HG03060 (cell line): ENCODE results near the gene HELZ.
"Not testable (repeated sequence)": the region's sequence is repeated elsewhere in the genome, so short reads cannot be mapped to it uniquely, and the experiment has no call there.

Experiments used
- ATAC-seq: cut with Tn5 transposase; IDR thresholded peaks from one replicate; pipeline ENCODE4 v1.9.1; 2021; ENCODE audit warnings: low read depth, moderate number of reproducible peaks; ENCODE audit not compliant: unreplicated experiment

Gene HELZ

GRCh38 chr17:67245073-67245693 lies at the start of gene HELZ:
Gene HELZ (minus strand): TSS chr17:67245196. CDS start chr17:67218804, 26,392 bp downstream.
- no peak for ATAC-seq

DNA sequence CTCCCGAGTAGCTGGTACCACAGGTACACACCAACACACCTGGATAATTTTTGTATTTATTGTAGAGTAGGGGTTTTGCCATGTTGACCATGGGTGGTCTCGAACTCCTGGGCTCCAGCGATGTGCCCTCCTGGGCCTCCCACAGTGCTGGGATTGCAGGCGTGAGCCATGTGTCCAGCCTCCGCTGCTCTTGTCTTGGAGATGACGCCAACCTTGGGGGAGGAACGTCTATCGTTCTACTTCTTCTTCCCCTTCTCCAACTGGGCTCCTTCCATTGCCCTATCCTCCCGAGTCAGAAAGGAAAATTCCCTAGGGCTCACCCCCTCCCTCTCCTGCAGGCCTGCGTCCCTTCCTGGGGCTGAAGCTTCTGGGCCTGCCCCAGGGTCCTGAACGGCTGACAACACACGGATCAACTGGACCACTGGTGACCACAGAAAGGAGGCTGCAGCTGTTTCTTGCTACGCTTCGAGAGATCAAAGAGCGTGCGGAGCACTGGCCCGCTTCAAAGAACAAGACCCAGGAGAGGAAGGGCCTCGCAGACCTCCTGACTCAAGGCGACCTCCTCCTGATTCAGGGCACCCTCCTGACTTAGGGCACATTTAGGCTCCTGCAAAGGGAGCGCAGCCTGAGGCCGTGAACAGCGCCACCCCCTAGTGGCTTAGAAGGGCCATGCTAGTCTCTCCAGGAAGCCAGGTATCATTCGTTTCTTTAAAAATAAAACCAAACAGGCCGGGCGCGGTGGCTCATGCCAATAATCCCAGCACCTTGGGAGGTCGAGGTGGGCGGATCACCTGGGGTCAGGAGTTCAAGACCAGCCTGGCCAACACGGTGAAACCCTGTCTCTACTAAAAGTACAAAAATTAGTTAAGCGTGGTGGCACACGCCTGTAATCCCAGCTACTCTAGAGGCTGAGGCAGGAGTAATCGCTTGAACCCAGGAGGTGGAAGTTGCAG lies 48.5 kb upstream of the HELZ start:
- ATAC-seq = no peak

DNA sequence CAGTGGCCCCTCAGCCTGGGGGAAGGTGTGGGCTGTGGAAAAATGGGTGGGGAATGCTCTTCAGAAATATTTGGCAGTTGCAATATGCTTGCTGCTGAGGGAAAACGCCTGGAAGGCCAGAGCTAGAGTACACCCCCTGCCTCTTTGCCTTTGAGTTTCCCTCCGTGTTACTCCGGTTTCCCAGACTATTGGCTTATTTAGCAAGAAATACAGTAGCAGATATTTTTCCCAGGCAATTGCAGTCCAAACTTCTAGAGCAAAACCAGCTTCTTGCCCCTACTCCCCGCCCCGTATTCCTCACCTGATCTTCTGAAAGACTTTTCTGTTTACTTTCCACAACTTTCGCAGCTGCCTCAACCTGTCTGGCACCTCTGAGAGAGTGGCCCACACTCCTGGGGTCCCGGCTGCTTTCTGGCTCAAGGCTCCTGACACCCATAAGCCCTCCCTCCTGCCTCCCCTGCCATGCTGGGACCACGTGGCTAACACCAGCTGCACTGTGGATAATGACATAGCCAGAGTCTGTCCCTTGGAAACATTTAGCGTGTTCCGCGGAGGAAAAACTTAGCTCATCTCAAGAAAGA lies 45.8 kb upstream of the HELZ start:
- no peak for ATAC-seq

DNA sequence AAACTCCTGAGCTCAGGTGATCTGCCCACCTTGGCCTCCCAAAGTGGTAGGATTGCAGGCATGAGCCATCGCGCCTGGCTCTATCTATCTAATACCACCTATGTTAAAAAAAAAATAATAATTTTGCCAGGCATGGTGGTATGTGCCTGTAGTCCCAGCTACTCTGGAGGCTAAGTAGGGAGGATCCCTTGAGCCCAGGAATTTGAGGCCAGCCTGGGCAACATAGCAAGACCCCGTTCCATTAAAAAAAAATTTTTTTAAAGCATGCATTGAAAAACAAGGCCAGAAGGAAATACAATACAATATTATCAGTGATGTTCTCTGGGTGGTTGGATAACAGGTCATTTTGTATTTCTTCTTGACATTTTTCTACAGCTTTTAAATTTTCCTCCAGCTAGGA lies 45.2 kb upstream of the HELZ start:
- ATAC-seq = no peak

DNA sequence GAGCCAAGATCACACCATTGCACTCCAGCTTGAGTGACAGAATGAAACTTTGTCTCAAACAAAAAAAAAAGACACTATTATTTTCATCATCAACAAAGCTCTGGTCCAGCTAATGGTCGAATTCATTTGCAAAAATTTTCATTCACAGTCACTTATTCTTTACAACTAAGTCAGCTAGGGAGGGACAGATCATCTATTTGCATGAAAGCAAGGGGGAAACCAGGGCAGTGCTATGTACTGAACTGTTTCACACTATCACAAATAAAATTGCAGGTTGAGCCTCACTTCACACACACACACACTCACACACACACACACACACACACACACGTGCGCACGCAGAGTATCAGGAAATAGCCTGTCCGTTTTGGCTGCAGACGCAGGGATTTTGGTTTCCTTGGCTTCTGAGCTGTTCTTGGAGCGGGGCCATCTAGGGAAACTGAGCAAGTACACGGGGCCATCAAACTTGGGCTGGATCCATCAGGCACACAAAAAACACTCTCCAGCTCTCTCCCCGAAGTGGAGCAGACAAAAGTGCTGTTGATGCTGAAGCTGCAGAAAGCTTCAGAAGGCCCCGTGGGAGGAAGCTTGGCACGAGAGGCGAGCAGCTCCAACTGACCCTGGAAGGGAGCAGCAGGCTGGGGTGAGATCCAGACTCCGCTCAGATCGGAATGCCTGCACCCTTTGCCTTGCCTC lies 44.3 kb upstream of the HELZ start:
- ATAC-seq = no peak

DNA sequence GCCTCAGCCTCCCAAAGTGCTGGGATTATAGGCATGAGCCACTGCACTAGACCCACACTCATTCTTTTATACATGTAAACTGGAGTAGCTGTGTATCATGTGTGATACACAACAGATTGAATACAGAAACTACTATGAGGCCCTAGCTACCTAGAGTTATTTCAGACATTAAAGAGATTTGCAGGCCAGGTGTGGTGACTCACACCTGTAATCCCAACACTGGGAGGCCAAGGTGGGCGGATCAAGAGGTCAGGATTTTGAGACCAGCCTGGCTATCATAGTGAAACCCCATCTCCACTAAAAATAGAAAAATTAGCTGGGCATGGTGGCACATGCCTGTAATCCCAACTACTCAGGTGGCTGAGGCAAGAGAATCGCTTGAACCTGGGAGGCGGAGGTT lies 41.8 kb upstream of the HELZ start:
- ATAC-seq = not testable (repeated sequence)

DNA sequence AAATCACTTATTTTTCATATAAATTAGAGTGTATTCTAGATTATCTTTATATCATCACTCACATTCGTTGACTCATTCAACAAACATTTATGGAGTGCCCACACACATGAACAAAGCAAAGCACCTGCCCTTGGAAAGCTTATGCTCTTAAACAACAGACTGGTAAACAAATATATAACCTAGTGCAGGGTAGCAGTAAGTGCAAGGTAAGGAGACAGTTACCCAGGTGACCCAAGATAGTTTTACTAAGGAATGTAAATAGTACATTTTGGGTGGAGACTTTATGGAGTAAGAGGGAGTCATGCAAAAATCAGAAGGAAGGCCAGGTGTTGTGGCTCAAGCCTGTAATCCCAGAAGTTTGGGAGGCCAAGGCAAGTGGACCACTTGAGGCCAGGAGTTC lies 40.4 kb upstream of the HELZ start:
- ATAC-seq = no peak

GRCh38 chr17:67283731-67284516 lies 38.9 kb upstream of the HELZ start:
- ATAC-seq = no peak

DNA sequence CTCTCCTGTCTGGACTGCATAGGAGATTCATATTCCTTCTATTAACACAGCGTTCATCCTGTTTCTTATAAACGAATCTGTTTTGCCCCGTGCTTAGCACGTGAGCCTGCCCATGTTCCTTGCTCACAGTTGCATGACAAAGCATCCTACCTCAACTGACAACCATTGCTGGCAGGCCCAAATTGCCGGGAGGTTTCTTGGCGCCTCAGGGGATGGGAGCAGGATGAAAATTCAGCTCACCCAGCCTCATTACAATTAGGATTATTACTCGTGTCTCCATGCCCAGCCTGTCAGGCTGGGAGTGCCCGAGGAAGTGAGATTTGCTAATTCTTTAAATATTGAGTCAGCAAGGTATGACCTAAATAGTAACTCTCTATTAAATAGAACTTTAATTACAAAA lies 36.7 kb upstream of the HELZ start:
- ATAC-seq = no peak

DNA sequence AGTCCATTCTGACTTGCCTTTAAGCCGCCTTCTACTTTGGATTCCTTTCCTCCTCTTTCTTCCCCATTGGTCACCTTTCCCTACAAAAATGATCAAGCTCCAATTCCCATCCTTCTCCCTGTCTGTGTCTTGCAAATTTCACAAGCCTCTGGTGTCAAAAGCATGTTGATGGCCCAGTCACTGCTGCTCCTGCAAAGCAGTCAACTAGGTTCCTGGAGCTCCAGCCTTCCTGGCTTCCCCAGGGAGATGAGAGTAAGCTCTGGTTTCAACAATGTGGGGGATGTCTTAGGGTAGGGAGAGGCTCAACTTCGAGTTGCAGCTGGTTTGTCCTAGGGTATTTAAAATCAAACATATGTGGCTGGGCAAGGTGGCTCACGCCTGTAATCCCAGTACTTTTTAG lies 36.1 kb upstream of the HELZ start:
- no peak for ATAC-seq

DNA sequence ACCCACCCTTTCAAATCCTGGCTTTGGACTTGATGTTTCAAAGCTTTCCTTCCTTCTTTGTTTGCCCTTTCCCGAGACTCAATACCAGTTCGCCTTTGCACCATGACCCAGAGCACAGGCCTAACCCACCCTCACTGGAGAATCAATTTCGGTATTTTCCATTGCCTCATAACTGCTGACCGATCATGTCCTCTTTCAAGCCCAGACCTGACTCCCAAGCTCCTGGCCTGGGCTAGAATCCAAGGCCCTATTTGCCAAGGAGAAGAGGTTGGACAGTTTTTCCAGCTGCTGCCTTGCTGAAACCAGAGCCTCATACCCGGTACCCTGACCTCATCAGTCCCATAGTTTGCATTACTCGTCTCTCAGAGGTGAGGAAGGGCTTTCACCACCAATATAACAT lies 35.3 kb upstream of the HELZ start:
- no peak for ATAC-seq

DNA sequence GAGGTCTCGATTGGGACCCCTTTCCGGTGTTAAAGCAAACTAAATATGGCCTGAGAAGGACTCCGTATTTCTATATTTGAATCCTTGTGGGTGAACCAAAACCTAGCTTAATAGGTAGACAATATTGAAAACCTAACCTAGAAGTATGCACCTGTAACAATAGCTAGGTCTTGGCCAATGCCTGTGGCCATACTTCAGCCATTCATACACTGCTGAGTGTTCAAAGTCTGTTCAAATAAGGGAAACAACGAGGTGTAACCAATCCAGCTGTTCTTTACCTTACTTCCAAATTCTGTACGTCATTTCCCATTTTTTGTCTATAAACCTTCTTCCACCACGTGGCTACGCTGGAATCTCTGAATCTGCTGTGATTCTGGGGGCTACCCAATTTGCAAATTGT lies 34.1 kb upstream of the HELZ start:
- ATAC-seq = no peak

DNA sequence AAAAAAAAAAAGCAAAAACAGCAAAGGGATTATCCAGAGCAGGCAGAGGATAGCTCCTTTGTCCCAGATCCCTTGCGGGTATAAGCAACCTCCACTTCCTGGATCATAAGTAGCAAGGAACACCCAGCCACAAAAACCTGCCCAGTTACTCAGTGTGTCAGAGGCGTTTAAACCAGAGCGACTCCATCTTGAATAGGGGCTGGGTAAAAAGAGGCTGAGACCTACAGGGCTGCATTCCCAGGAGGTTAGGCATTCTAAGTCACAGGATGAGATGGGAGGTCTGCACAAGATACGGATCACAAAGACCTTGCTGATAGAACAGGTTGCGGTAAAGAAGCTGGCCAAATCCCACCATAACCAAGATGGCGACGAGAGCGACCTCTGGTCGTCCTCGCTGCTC lies 33.4 kb upstream of the HELZ start:
- ATAC-seq = no peak

DNA sequence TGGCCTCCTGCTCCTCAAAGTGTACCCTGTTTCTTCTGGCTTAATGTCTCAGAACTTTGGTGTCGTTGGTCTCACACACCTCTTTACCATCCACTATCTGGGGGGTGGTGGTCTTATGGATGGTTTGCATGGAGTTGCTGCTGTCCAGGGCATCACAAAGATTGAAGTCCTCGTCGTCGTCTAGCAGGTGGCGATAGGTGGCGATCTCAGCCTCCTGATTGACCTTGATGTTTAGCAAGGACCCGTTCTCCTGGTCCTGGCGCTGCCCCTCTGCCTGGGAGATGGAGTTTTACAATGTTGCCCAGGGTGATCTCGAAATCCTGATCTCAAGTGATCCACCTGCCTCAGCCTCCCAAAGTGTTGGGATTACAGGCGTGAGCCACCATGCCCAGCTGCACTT lies 31.1 kb upstream of the HELZ start:
- ATAC-seq = no peak

- ATAC-seq = no peak
Measured at GRCh38 chr17:67274466-67274865, 29.5 kb upstream of the HELZ start.

GRCh38 chr17:67273900-67274299 lies 28.9 kb upstream of the HELZ start:
- ATAC-seq = no peak

GRCh38 chr17:67272312-67273047 lies 27.5 kb upstream of the HELZ start:
- ATAC-seq = no peak

DNA sequence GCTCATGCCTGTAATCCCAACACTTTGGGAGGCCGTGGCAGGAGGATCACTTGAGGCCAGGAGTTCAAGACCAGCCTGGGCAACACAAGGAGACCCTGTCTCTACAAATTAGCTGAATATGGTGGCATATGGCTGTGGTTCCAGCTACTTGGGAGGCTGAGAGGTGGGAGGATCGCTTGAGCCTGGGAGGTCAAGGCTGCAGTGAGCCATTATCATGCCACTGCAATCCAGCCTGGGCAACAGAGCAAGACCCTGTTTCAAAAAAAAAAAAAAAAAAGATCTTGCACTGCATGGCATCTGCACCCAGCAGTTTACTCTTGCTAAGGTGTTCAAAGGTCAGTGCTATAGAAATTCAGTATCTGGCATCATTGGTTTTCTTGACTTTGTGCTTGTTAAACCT lies 26.2 kb upstream of the HELZ start:
- ATAC-seq = not testable (repeated sequence)

DNA sequence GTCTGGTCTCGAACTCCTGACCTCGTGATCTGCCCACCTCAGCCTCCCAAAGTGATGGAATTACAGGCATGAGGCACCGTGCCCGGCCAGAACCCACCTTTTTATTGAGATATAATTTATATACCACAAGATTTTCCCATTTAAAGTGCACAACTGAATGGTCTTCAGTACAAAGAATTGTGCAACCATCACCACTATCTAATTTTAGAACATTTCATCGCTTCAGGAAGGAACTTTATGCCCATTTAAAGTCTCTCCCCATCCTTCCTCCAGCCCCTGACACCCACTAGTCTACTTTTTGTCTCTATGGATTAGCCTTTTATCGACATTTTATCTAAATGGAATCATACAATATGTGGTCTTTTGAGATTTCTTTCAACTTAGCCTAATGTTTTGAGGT lies 25.4 kb upstream of the HELZ start:
- ATAC-seq = no peak

- no peak for ATAC-seq
Measured at GRCh38 chr17:67266496-67266895, 21.5 kb upstream of the HELZ start.
